ENCODE results near the gene PFKFB4. TPM values are rescaled to one million over a fixed set of nuclear protein-coding genes. Genes with fewer than 3 reads are reported as not detected.

Gene PFKFB4
- total RNA-seq, 1 donor from 2014 or later = 40.3 TPM

DNA sequence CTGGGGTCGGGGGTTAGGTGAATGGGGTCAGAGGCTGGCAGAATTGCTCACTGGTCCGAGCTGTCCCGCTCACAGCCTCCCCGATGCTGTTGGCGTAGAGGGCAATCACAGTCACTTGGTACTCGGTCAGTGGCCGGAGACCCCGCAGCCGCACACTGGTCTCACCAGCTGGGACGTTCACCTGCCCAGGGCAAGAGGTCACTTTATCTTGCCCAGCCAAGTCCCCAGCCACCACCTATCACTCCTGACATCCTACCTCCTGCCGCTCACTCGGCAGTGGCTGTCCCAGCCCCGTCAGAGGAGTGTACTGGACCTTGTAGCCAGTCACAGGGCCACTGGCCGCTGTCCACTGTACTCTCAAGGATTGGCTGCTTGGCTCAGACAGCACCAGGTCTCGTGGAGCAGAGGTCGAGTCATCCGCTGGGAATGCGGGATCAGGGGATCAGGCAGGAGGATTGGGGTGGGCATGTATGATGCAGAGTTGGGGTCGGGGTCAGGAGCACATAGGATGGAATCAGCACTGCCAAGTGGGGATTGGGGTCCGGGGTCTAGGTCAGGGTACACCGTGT lies 36.0 kb upstream of the PFKFB4 start:
- no peak for DNase-seq
- Mint-ChIP-seq H3K4me3 (ENCODE audit: unreplicated experiment) (no peak overlapping the region), H3K4me1 (ENCODE audit: low read depth, unreplicated experiment) (peaks cover 12% of the 10 kb centered on the region), H3K27me3 (ENCODE audit: unreplicated experiment) (peaks cover 22% of the 10 kb centered on the region), H3K9me3 (ENCODE audit: unreplicated experiment) (peaks cover 13% of the 10 kb centered on the region), H3K36me3 (ENCODE audit: unreplicated experiment) (peaks cover 5% of the 10 kb centered on the region), H3K27ac (ENCODE audit: unreplicated experiment) (no peak overlapping the region)
- TF ChIP-seq, protein P1, sequence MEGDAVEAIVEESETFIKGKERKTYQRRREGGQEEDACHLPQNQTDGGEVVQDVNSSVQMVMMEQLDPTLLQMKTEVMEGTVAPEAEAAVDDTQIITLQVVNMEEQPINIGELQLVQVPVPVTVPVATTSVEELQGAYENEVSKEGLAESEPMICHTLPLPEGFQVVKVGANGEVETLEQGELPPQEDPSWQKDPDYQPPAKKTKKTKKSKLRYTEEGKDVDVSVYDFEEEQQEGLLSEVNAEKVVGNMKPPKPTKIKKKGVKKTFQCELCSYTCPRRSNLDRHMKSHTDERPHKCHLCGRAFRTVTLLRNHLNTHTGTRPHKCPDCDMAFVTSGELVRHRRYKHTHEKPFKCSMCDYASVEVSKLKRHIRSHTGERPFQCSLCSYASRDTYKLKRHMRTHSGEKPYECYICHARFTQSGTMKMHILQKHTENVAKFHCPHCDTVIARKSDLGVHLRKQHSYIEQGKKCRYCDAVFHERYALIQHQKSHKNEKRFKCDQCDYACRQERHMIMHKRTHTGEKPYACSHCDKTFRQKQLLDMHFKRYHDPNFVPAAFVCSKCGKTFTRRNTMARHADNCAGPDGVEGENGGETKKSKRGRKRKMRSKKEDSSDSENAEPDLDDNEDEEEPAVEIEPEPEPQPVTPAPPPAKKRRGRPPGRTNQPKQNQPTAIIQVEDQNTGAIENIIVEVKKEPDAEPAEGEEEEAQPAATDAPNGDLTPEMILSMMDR (IDR thresholded peaks at IDR 0.05; ENCODE audit: partially characterized antibody, unreplicated experiment) = no peak

DNA sequence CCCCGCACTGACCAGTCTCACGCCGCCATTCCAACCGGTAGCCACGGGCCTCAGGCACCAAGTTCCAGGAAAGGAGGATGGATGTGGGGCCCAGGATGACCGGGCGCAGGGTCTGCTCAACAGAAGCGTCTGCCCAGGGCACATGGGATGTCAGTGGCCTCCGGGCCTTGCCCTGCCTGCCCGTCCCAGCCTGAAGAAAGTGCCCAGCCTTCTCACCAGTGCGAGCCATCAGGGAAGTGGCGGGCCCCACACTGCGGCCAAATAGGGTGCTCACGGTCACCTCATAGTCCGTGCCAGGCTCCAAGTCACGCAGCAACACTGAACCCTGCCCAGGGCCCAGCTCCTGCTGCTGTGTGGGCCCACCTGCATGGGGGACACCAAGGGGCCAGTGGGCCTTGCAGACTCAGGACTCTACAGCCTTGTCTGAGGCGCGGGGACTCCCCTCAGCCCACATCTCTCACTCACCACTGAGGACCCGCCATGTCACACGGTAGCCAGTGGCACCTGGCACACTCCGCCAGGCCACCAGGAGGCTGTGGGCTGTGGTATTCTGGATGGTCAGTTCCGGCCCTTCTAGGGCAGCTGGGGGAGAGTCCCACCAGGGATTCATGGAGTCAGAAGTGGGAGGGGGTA lies 35.4 kb upstream of the PFKFB4 start:
- H3K4me1 Mint-ChIP-seq (ENCODE audit: low read depth, unreplicated experiment) = peaks cover 8% of the 10 kb centered on the region
- no peak overlapping the region for H3K27ac Mint-ChIP-seq (ENCODE audit: unreplicated experiment)
- H3K27me3 Mint-ChIP-seq (ENCODE audit: unreplicated experiment) = peaks cover 17% of the 10 kb centered on the region

DNA sequence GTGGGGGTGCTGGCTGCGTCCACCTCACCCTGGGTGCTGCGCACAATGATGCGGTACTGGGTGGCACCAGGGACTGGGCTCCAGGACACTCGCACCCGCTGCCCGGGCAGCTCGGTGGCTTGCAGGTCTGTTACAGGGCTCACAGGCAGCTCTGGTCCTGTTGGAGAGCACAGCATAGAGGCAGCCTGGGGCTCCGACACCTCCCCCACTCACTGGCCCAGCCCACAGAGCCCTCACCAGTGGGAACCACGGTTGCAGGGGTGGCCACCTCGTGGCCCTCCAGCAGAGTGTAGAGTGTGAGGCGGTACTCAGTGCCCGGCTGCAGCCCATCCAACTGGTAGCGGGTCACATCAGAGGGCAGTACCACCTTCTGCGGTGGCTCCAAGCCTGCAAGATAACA lies 34.8 kb upstream of the PFKFB4 start:
- H3K36me3 Mint-ChIP-seq (ENCODE audit: unreplicated experiment) = no peaks in the 10 kb centered on the region
- no peak overlapping the region for H3K4me3 Mint-ChIP-seq (ENCODE audit: unreplicated experiment)
- no peak overlapping the region for H3K27ac Mint-ChIP-seq (ENCODE audit: unreplicated experiment)
- H3K27me3 Mint-ChIP-seq (ENCODE audit: unreplicated experiment) = peaks cover 18% of the 10 kb centered on the region
- no peak for DNase-seq
- TF ChIP-seq, protein P1 (IDR thresholded peaks at IDR 0.05; ENCODE audit: partially characterized antibody, unreplicated experiment) = no peak
- peaks cover 8% of the 10 kb centered on the region for H3K4me1 Mint-ChIP-seq (ENCODE audit: low read depth, unreplicated experiment)
- H3K9me3 Mint-ChIP-seq (ENCODE audit: unreplicated experiment) = peaks cover 7% of the 10 kb centered on the region

More for the DNA sequence above, 35.4 kb upstream of the PFKFB4 start:
- H3K36me3 Mint-ChIP-seq (ENCODE audit: unreplicated experiment) = no peaks in the 10 kb centered on the region
- H3K4me3 Mint-ChIP-seq (ENCODE audit: unreplicated experiment) = no peak overlapping the region
- TF ChIP-seq, protein P1 (IDR thresholded peaks at IDR 0.05; ENCODE audit: partially characterized antibody, unreplicated experiment) = no peak
- no peak for DNase-seq
- peaks cover 7% of the 10 kb centered on the region for H3K9me3 Mint-ChIP-seq (ENCODE audit: unreplicated experiment)

DNA sequence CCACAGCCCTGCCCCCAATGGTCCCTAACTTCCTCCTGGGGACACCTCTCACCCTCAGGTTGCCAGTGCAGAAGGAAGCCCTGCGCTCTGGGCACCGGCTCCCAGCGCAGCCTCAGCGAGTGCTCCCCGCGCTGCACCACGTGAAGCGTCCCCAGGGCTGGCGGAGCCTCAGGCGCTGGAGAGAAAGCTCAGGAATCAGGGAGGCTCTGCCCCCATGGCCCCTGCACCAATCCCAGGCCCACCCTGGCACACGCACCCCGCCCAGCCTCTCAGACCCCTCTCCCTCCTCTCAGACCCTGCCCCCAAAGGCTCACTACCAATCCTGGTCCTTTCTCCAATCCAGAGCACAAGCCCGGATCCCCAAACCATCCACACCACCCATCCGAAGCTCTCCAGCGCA lies 31.6 kb upstream of the PFKFB4 start:
- H3K4me3 Mint-ChIP-seq (ENCODE audit: unreplicated experiment) = no peak overlapping the region
- peaks cover 7% of the 10 kb centered on the region for H3K9me3 Mint-ChIP-seq (ENCODE audit: unreplicated experiment)
- H3K27ac Mint-ChIP-seq (ENCODE audit: unreplicated experiment) = no peak overlapping the region
- no peaks in the 10 kb centered on the region for H3K4me1 Mint-ChIP-seq (ENCODE audit: low read depth, unreplicated experiment)
- no peaks in the 10 kb centered on the region for H3K36me3 Mint-ChIP-seq (ENCODE audit: unreplicated experiment)
- TF ChIP-seq, protein P1 (IDR thresholded peaks at IDR 0.05; ENCODE audit: partially characterized antibody, unreplicated experiment) = no peak
- H3K27me3 Mint-ChIP-seq (ENCODE audit: unreplicated experiment) = peaks cover 13% of the 10 kb centered on the region
- no peak for DNase-seq

DNA sequence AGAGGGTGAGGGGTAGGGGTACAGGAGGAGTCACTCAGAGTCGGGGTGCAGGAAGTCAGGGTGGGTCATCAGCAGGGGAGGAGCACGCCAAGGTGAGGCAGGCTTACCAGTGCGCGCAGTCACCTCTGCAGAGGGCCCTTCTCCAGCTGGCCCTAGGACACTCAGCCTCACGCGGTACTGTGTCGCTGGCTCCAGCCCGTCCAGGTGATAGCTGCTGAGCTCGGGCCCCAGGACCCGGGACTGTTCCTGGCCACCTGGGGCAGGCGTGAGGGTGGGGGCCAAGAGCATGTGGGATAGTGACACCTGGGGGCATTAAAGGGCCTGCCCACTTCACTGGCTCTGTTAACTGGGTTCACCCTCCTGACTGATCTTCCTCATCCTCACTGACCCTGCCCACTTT lies 31.1 kb upstream of the PFKFB4 start:
- no peaks in the 10 kb centered on the region for H3K36me3 Mint-ChIP-seq (ENCODE audit: unreplicated experiment)
- peaks cover 13% of the 10 kb centered on the region for H3K27me3 Mint-ChIP-seq (ENCODE audit: unreplicated experiment)
- H3K4me3 Mint-ChIP-seq (ENCODE audit: unreplicated experiment) = no peak overlapping the region
- TF ChIP-seq, protein P1 (IDR thresholded peaks at IDR 0.05; ENCODE audit: partially characterized antibody, unreplicated experiment) = no peak
- DNase-seq = no peak
- peaks cover 7% of the 10 kb centered on the region for H3K9me3 Mint-ChIP-seq (ENCODE audit: unreplicated experiment)
- no peaks in the 10 kb centered on the region for H3K4me1 Mint-ChIP-seq (ENCODE audit: low read depth, unreplicated experiment)
- no peak overlapping the region for H3K27ac Mint-ChIP-seq (ENCODE audit: unreplicated experiment)
